OCI-LY1 (cell line): Measurements from ENCODE around the gene MAP7D3.

Source experiments
- H2AFZ ChIP-seq: fragments of 200-600 bp; sonication (generic), shearing (Covaris generic); 2 replicates; pipeline ENCODE4 v1.6.0; 2014; ENCODE audit warnings: antibody characterized with exemption, mild to moderate bottlenecking, low read length
- H3F3A ChIP-seq: fragments of 200-600 bp; sonication (generic), shearing (Covaris generic); 2 replicates; pipeline ENCODE4 v1.6.0; 2014; ENCODE audit warnings: mild to moderate bottlenecking, antibody characterized with exemption, low read length, moderate library complexity; ENCODE audit not compliant: insufficient read depth
- H3K27ac ChIP-seq: fragments of 200-600 bp; sonication (generic); 2 replicates; pipeline ENCODE4 v1.5.1; 2014; ENCODE audit warnings: low read length, mixed run types, mild to moderate bottlenecking, low read depth; ENCODE audit not compliant: poor library complexity, severe bottlenecking
- H3K27me3 ChIP-seq: fragments of 200-600 bp; sonication (generic); 2 replicates; pipeline ENCODE4 v1.6.0; 2014; ENCODE audit warnings: antibody characterized with exemption, mild to moderate bottlenecking, low read length, moderate library complexity; ENCODE audit not compliant: insufficient read depth
- H3K36me3 ChIP-seq: fragments of 200-600 bp; sonication (generic); 2 replicates; pipeline ENCODE4 v1.6.1; 2014; ENCODE audit warnings: mild to moderate bottlenecking, antibody characterized with exemption, low read length, moderate library complexity, mixed read lengths; ENCODE audit not compliant: insufficient read depth
- H3K4me1 ChIP-seq: fragments of 200-600 bp; sonication (generic); 2 replicates; pipeline ENCODE4 v1.5.1; 2014; ENCODE audit warnings: mild to moderate bottlenecking, low read length, moderate library complexity; ENCODE audit not compliant: insufficient read depth, severe bottlenecking
- H3K4me2 ChIP-seq: fragments of 200-600 bp; sonication (generic), shearing (Covaris generic); 2 replicates; pipeline ENCODE4 v1.6.1; 2014; ENCODE audit warnings: low read length
- H3K4me3 ChIP-seq: fragments of 200-600 bp; sonication (generic); 2 replicates; pipeline ENCODE4 v1.5.1; 2014; ENCODE audit warnings: low read length, low read depth, mild to moderate bottlenecking, mixed read lengths; ENCODE audit not compliant: poor library complexity, severe bottlenecking
- H3K79me2 ChIP-seq: fragments of 200-600 bp; shearing (Covaris generic); 2 replicates; pipeline ENCODE4 v1.6.1; 2016; ENCODE audit warnings: mixed run types, low read length, mixed read lengths; ENCODE audit not compliant: insufficient read depth
- H3K9ac ChIP-seq: fragments of 200-600 bp; sonication (generic), shearing (Covaris generic); 2 replicates; pipeline ENCODE4 v1.6.1; 2014; ENCODE audit warnings: mild to moderate bottlenecking, low read length, mixed read lengths
- H3K9me2 ChIP-seq: fragments of 200-600 bp; sonication (generic), shearing (Covaris generic); 2 replicates; pipeline ENCODE4 v1.6.1; 2014; ENCODE audit warnings: low read depth, mild to moderate bottlenecking, low read length, mixed read lengths
- H3K9me3 ChIP-seq: fragments of 200-600 bp; shearing (Covaris generic); 2 replicates; pipeline ENCODE4 v1.6.1; 2014; ENCODE audit warnings: low read length, mixed read lengths
- H4K20me1 ChIP-seq: fragments of 200-600 bp; sonication (generic), shearing (Covaris generic); 2 replicates; pipeline ENCODE4 v1.6.0; 2016; ENCODE audit warnings: mild to moderate bottlenecking, low read length; ENCODE audit not compliant: insufficient read depth
- EZH2 ChIP-seq: fragments of 200-600 bp; sonication (generic), shearing (Covaris generic); IDR thresholded peaks from 2 replicates; pipeline ENCODE4 v1.8.0; 2017; ENCODE audit warnings: borderline replicate concordance, mixed run types, mild to moderate bottlenecking, antibody characterized with exemption, low read length, moderate library complexity, mixed read lengths
- TF ChIP-seq, protein P1 (sequence below): fragments of 200-600 bp; sonication (generic), shearing (Covaris generic); IDR thresholded peaks from 2 replicates; pipeline ENCODE4 v1.5.1; 2017; ENCODE audit warnings: mild to moderate bottlenecking, antibody characterized with exemption, low read length, moderate library complexity, mixed read lengths

The MAP7D3 gene

DNA sequence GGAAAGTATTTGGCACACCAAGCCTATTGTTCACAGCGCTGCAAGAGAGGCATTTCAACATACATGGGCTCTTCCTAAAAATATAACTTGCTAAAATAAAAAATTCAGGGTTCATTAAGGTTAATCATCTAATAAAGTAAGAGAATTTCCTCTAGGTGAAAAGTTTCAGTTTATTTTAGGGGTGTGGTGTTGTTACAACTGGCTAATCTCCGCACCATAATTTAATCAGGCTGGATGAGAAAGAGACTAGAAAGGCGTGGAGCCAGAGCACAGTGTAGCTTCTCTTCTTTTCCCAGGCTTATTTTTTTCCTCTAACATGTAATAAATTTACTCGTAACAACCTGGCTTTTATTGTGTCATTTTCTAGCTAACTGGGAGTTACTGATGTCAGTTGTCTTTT is 56.0 kb downstream of the MAP7D3 start:
- no peaks in the 10 kb centered on the region for H3K4me1 ChIP-seq
- no peaks in the 10 kb centered on the region for H3K27me3 ChIP-seq
- TF ChIP-seq, protein P1, sequence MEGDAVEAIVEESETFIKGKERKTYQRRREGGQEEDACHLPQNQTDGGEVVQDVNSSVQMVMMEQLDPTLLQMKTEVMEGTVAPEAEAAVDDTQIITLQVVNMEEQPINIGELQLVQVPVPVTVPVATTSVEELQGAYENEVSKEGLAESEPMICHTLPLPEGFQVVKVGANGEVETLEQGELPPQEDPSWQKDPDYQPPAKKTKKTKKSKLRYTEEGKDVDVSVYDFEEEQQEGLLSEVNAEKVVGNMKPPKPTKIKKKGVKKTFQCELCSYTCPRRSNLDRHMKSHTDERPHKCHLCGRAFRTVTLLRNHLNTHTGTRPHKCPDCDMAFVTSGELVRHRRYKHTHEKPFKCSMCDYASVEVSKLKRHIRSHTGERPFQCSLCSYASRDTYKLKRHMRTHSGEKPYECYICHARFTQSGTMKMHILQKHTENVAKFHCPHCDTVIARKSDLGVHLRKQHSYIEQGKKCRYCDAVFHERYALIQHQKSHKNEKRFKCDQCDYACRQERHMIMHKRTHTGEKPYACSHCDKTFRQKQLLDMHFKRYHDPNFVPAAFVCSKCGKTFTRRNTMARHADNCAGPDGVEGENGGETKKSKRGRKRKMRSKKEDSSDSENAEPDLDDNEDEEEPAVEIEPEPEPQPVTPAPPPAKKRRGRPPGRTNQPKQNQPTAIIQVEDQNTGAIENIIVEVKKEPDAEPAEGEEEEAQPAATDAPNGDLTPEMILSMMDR = no peak
- TF ChIP-seq EZH2 = no peak
- no peaks in the 10 kb centered on the region for H3K9me3 ChIP-seq
- no peaks in the 10 kb centered on the region for H3F3A ChIP-seq
- H4K20me1 ChIP-seq = no peaks in the 10 kb centered on the region
- H3K36me3 ChIP-seq = no peaks in the 10 kb centered on the region
- no peak overlapping the region for H2AFZ ChIP-seq
- no peak overlapping the region for H3K27ac ChIP-seq
- no peaks in the 10 kb centered on the region for H3K9me2 ChIP-seq
- H3K79me2 ChIP-seq = no peaks in the 10 kb centered on the region
- no peak overlapping the region for H3K9ac ChIP-seq
- H3K4me3 ChIP-seq = no peak overlapping the region
- no peak overlapping the region for H3K4me2 ChIP-seq

DNA sequence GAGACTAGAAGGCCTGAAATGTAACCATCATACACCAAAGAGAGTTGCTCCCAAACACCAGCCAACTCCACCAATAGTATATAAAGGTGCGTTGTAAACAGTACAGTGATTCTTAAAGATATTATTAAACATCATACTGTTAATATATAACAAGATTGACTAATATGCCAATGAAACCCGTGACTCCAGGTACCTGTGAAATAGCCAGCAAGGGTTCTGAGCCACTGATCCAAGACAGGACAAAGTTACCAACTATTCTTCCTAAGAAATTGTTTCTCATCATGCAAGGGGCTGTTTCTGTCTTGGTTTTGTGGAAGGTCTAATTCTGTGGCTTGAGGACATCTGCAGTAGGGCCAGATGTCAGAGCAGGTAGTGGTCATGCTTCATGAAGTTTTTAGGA is 56.7 kb downstream of the MAP7D3 start:
- H3K36me3 ChIP-seq = no peaks in the 10 kb centered on the region
- H3K9me2 ChIP-seq = no peaks in the 10 kb centered on the region
- no peaks in the 10 kb centered on the region for H3F3A ChIP-seq
- no peak overlapping the region for H3K4me2 ChIP-seq
- TF ChIP-seq EZH2 = no peak
- TF ChIP-seq, protein P1 = no peak
- H3K4me1 ChIP-seq = no peaks in the 10 kb centered on the region
- H4K20me1 ChIP-seq = no peaks in the 10 kb centered on the region
- H3K27ac ChIP-seq = no peak overlapping the region
- H2AFZ ChIP-seq = no peak overlapping the region
- H3K4me3 ChIP-seq = no peak overlapping the region
- no peak overlapping the region for H3K9ac ChIP-seq
- no peaks in the 10 kb centered on the region for H3K9me3 ChIP-seq
- no peaks in the 10 kb centered on the region for H3K27me3 ChIP-seq
- H3K79me2 ChIP-seq = no peaks in the 10 kb centered on the region

GRCh38 chrX:136193771-136194170 is 57.4 kb downstream of the MAP7D3 start:
- Histone ChIP-seq H3K9ac (no peak overlapping the region), H3K9me3 (no peaks in the 10 kb centered on the region), H3K4me3 (no peak overlapping the region), H3K27me3 (no peaks in the 10 kb centered on the region), H3K4me1 (no peaks in the 10 kb centered on the region), H3K79me2 (no peaks in the 10 kb centered on the region), H3K27ac (no peak overlapping the region), H3K9me2 (no peaks in the 10 kb centered on the region), H3F3A (no peaks in the 10 kb centered on the region), H2AFZ (no peak overlapping the region), H3K36me3 (no peaks in the 10 kb centered on the region), H4K20me1 (no peaks in the 10 kb centered on the region), H3K4me2 (no peak overlapping the region)
- no peak for TF ChIP-seq EZH2
- TF ChIP-seq, protein P1 = no peak
